ENCODE results near the gene SESN2.

SESN2 gene

GRCh38 chr1:28249866-28250295 is 9.4 kb upstream of the SESN2 start:
- no peak for DNase-seq

GRCh38 chr1:28256197-28256827 is 3.0 kb upstream of the SESN2 start:
- DNase-seq, result no peak

DNA sequence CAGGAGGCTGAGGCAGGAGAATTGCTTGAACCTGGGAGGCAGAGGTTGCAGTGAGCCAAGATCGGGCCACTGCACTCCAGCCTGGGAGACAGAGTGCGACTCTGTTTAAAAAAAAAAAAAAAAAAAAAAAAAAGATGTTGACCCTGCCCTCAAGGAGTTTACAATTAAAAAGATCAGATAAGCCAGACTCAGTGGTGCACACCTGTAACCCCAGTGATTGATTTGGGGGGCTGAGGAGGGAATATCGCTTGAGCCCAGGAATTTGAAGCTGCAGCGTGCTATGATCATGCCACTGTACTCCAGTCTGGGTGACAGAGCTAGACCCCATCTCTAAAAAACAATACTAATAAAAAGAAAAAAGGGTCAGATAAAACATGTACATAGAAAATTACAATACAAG is 1.6 kb upstream of the SESN2 start:
- DNase-seq, result no peak

- no peak for DNase-seq
Observed at GRCh38 chr1:28258628-28259251, 578 bp upstream of the SESN2 start.

DNA sequence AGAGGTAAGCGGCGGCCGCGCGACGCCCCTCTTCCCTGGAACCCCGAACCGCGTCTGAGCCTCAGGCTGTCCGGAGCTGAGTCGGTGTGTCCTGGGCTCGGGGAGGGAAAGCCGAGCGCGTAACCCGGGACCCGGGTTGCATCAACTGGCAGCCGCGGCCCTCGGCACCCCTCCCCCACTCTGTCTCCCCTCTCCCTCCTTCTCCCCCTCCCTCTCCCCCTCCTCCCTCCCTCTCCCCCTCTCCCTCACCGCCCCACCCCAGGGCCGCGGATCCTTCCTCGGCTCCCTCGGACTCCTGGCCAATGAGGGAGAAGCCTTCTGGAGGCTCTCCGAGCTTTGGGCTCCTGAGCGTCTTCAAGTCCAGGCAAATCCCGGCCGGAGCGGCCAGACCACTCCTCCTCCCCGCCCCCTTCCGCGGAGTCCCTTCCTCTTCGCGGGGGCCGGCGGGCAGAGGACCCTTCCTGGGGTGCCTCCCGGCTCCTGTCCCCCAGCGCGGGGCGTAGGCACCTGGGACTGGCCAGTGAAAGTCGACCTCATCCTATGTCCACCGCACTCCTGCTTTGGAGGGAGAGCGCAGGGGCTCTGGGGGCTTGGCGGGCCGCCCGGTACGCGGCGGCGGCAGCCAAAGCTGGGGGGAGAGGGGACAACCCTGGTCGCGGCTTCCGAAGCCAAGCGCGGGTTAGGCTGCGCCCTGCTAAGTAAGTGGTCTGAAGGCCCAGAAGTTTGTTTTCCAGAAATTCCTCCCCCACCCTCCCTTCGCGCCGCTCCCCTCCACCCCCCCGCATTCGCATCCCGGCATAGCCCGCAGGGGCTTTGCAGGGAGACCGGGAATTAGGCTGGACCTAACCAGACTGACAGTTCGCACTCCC is 850 bp downstream of the SESN2 start:
- DNase-seq, result peak; percentile 64

GRCh38 chr1:28260803-28261174 is 1.5 kb downstream of the SESN2 start:
- no peak for DNase-seq

GRCh38 chr1:28264897-28265296 is 5.6 kb downstream of the SESN2 start:
- no peak for DNase-seq

DNA sequence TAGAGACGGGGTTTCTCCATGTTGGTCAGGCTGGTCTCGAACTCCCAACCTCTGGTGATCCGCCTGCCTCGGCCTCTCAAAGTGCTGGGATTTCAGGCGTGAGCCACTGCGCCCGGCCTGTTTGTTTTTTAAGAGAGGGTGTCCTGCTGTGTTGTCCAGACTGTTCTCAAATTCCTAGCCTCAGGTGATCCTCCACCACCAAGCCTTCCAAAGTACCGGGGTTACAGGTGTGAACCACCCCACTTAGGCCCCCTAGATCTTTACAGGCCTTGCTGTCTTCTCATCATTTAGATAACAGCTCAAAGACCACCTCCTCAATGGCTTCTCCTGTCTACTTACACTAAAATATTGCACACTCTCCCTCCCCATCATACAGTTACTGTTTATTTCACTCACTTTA is 6.3 kb downstream of the SESN2 start:
- DNase-seq, result no peak

DNA sequence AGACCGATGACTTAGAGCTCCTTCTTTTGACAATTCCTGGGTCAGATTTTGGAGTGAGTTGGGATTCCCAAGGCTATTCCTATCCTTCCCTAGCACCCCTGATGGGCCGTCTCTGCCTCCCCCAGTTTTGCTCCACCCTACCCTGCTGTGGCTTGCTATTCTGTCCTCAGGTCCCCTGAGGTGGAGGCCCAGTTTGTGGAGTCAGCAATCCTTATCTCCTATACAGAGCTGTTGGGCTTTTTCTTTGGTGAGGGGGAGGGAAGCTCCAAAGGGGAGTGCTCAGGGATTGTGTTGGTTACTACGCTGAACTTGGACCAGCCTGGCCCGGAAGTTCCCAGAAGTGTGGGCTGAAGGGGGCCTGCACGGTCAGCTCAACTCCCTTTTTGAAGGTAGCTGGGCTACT is 7.6 kb downstream of the SESN2 start:
- no peak for DNase-seq

DNA sequence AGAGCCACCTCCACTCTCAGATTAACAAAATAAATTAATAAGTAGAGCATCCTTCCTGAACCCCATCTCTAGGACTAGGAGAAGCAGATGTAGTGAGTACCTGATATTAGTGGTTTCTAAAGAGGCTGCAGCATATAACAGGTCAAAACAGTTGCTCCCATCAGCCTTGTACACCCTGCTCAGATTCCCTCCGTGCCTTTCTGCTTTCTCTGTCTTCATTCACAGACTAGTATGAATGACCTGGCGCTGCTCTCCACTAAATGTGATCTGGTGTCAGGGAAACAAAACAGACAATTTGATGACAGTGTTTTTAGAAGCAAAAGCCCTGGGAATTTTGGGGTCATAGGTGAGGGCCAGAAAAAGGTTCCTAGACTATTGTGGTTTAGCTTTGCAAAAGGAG is 8.3 kb downstream of the SESN2 start:
- no peak for DNase-seq

DNA sequence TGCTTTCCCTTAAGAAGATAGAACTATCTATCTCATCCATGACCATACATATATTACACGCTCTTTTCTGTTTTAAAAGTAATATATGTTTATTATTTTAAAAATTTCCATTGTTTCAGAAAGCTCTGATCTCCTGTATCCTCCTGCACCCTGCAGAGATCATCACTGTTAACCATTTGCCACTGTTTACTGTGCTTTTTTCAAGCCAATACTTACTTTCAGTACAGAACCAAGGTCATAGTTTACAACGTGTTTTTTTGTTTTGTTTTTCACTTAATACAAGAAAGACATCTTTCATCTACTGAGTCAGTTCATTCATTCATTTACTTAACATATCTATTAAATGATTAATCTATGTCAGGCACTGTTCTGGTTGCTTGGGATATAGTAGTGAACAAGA is 10.2 kb downstream of the SESN2 start:
- DNase-seq, result no peak

DNA sequence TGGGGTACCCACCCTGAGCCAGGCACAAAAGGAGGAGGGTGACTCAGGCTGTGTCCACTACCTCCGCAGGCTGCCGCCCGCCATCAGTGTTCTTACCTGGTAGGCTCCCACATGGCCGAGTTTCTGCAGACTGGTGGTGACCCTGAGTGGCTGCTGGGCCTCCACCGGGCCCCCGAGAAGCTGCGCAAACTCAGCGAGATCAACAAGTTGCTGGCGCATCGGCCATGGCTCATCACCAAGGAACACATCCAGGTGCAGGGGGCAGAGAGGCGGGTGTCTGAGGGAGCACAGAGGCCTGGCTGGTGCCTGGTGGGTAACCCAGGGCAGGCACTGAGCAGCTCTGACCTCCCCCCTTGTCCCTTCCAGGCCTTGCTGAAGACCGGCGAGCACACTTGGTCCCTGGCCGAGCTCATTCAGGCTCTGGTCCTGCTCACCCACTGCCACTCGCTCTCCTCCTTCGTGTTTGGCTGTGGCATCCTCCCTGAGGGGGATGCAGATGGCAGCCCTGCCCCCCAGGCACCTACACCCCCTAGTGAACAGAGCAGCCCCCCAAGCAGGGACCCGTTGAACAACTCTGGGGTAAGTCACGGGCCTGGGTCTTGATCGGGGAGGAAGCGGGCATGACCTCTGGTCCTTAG is 13.0 kb downstream of the SESN2 start:
- DNase-seq, result no peak

- DNase-seq, result no peak
Observed at GRCh38 chr1:28273216-28273860, 14.0 kb downstream of the SESN2 start.

DNA sequence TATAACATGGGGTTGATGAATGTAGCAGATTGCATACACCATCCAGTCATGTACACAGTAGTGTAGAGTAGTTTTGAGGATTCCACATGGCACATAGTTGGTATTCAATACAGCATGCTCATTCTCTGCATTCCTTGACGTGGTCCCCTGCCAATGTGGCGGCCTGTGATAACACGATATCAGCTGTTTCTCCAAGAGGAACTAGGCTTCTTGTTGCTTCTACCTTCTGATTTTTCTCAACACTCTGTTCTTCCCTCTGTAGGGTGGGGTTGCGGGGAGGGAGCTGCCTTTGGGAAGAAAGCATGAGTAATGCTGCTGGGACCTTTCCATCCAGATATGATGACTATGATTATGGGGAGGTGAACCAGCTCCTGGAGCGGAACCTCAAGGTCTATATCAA is 19.4 kb downstream of the SESN2 start:
- no peak for DNase-seq

DNA sequence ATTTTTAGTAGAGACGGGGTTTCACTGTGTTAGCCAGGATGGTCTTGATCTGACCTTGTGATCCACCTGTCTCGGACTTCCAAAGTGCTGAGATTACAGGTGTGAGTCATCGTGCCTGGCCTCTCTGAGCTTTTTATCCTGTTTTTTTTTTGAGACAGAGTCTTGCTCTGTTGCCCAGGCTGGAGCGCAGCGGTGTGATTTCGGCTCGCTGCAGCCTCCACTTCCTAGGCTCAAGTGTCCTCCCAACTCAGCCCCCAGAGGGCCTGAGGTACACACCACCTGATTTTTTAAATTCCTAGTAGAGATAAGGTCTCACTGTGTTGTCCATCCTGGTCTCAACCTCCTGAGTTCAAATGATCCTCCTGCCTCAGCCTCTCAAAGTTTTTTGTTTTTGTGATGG is 20.4 kb downstream of the SESN2 start:
- DNase-seq, result no peak

DNA sequence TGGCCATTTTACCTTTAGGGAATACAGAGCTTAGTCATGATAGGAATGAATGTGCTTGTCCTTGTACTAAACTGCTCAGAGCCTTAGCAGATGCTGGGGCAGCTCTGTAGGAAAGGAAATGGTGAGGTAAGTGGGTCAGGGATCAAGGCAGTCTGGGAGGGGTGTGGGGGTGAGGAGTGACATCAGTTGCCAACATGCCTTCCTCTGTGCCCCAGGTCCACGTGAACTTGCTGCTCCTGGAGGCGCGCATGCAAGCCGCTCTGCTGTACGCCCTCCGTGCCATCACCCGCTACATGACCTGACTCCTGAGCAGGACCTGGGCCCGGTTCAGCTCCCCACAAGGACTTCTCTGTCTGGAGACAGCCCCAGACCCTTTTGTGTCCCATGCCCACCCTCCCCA is 21.2 kb downstream of the SESN2 start:
- DNase-seq, result no peak

DNA sequence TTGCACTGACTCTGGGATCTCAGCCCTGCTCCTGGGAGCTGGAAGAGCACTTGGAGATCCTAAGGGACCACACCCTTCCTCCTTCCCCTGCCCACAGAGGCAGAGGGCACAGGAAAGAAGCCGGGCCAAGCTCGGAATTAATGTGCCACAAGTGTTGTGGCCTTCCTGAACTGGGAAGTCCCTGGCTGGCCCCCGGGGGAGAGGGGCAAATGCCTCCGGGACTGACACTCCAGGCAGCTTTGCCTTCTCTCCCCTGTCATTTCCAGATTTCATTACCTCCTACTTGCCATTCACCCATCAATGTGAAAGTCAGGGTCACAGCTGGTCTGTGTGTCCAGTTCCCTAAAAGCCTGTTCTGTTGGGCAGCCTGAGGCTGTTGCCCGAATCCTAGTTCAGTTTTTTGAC is 21.7 kb downstream of the SESN2 start:
- DNase-seq, result no peak

DNA sequence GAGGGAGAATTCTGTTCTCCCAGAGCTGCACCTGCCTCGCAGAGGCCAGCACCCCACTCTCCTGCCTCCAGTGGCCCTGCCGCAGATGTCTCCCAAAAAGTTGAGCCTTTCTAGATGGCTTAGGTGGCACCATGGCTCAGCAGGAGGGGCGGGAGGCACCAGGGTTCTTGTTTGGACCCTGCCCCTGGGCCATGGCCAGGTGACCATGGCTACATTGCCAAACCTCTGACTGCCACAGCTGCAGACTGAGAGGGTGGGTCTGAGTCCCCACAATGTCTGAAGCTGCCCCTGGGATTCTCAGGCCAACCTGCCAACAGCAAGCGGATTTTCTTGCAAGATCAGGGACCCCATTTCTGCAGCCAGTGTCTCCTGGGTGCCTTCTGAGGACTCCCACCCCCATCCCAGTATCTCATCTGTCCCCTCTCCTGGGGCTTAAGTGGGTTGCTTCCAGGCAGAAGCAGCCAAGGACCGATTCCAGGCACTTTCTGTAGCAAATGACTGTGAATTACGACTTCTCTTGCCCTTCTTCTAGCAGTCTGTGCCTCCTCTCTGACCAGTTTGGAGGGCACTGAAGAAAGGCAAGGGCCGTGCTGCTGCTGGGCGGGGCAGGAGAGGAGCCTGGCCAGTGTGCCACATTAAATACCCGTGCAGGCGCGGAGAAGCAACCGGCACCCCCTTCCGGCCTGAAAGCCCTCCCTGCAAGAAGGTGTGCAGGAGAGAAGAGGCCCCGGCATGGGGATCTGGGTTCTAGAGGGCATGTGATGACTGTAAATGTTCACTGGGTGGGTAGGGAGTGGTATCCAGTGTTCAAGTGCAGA is 22.5 kb downstream of the SESN2 start:
- no peak for DNase-seq

DNA sequence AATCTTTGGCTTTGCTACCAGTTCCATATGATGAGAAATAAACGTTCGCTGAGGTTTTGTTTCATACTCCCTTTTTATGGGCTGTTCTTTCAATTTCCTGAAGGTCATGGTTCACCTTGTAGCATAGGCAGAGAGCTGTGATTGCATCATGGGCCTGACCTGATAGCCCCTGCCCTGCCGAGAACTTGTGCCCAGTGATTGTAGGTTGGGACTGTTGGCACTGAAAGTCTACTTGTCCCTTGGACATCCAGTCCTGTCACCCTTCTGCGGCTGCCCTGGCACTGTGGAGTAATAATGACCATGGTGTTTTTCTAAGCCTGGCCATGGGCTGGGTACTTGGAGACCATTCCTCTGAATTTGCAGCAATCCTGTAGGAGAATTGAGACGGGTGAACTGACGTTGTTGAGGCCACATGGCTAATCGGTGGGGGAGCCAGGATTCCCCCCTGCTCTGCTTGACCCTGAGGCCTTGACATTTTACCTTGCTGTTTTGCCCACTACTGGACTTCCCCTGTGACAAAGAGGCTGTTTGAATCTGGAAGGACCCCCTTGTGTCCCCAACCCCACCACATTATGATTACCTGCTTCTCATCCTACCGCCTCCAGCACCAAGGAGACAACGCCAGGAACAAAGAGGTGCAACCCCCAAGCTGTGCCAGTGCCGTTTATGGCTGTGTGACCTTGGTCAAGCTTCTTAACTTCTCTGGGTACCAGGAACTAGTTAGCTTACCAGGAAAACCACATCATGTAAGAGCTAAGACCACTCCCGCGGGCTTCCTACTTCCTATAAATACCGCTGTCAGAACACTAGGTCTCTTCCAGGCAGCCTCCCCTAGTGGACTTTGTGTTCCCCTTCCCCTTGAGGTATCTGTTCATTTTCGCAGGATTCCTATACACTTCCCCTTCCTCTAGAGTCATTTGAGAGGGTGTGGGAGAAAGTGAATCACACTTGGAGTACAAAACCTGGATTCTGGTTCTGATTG is 23.4 kb downstream of the SESN2 start:
- DNase-seq, result no peak

DNA sequence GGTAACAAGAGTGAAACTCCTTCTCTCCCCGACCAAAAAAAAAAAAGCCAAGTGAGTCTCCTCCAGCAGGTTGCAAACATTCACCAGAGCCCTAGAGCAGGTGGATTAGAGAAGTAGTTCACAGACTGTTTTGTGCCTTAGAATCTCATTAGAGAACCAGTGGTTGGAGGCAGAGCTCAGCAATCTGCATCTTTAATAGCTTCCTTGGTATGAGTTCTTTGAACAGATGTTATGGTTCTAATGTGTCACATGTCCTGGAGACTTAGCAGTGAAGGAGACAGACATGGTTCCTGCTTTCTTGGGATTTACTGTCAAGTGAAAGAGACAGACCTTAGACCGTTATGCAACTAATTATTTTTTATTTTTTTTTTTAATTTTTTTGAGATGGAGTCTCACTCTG is 26.8 kb downstream of the SESN2 start:
- no peak for DNase-seq

DNA sequence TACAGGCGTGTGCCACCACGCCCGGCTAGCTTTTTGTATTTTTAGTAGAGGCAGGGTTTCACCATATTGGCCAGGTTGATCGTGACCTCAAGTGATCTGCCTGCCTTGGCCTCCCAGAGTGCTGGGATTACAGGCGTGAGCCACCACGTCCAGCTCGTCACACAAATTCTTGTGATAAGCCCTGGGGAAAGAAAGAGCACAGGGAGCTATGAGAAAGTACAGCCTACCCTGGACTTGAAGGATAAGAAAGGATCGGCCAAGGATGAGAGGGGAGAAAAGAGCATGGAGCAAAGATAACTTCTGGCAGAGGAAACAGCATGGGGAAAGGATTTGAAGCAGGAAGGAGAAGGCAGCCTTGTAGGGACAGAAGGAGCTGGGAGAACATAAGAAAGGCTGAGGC is 29.2 kb downstream of the SESN2 start:
- DNase-seq, result no peak

Data from NCI-H1105 (cell line).